PC-9 (cell line): ENCODE results near the gene SEL1L. TPM values are rescaled to one million over a fixed set of nuclear protein-coding genes. Genes with fewer than 3 reads are reported as not detected.

ENCODE experiments used
- BruUV-seq: library from RNA; stranded (reverse); fragments of 400-500 nt; replicated peaks from 2 replicates; lab custom pipeline; 2021; lab: Mats Ljungman, UMichigan
- CTCF ChIA-PET: fragments of 300-600 bp; sonication (Branson Sonifier 250); formaldehyde crosslinking; loops from one replicate; lab custom pipeline; 2022; ENCODE audit warnings: antibody characterized with exemption; lab: Charles Lee
- POLR2A ChIA-PET: fragments of 300-600 bp; sonication (Branson Sonifier 250); formaldehyde crosslinking; loops from one replicate; lab custom pipeline; 2022; ENCODE audit warnings: antibody characterized with exemption; ENCODE audit not compliant: unreplicated experiment; lab: Charles Lee
- DNase-seq, 2 experiments: peaks; one replicate each; pipeline versions ENCODE4 v3.0.0 to v3.0.0-alpha.2; 2015 to 2022; ENCODE audit warnings: mixed read lengths in 1 of 2
- H2AFZ ChIP-seq: fragments of 200-600 bp; sonication (generic); 2 replicates; pipeline ENCODE4 v1.8.1; 2017; ENCODE audit warnings: antibody characterized with exemption
- H3F3A ChIP-seq: fragments of 200-600 bp; sonication (generic); 2 replicates; pipeline ENCODE4 v1.8.1; 2017; ENCODE audit warnings: antibody characterized with exemption, mild to moderate bottlenecking, low read depth; ENCODE audit not compliant: insufficient read depth
- H3K27ac ChIP-seq: fragments of 200-600 bp; sonication (generic); 2 replicates; pipeline ENCODE4 v1.6.1; 2016; ENCODE audit warnings: mixed run types
- H3K27me3 ChIP-seq: fragments of 200-600 bp; sonication (generic); 2 replicates; pipeline ENCODE4 v1.6.1; 2016; ENCODE audit warnings: low read depth, mixed run types; ENCODE audit not compliant: insufficient read depth
- H3K36me3 ChIP-seq: fragments of 200-600 bp; sonication (generic); 2 replicates; pipeline ENCODE4 v1.6.1; 2016; ENCODE audit warnings: low read depth, mixed run types
- H3K4me1 ChIP-seq: fragments of 200-600 bp; sonication (generic); replicated peaks from 2 replicates; pipeline ENCODE4 v1.6.1; 2016; ENCODE audit warnings: mixed run types; ENCODE audit not compliant: insufficient read depth
- H3K4me2 ChIP-seq: fragments of 200-600 bp; sonication (generic); 2 replicates; pipeline ENCODE4 v1.6.1; 2017; ENCODE audit warnings: mixed run types
- H3K4me3 ChIP-seq: fragments of 200-600 bp; sonication (generic); 2 replicates; pipeline ENCODE4 v1.6.1; 2016; ENCODE audit warnings: mixed run types
- H3K79me2 ChIP-seq: fragments of 200-600 bp; sonication (generic); 2 replicates; pipeline ENCODE4 v1.6.1; 2017; ENCODE audit warnings: low read depth, mixed run types
- H3K9me2 ChIP-seq: fragments of 200-600 bp; sonication (generic); 2 replicates; pipeline ENCODE4 v1.8.1; 2017; ENCODE audit warnings: mild to moderate bottlenecking; ENCODE audit not compliant: insufficient read depth
- H3K9me3 ChIP-seq: fragments of 200-600 bp; sonication (generic); 2 replicates; pipeline ENCODE4 v1.8.1; 2016; ENCODE audit warnings: low read depth; ENCODE audit not compliant: insufficient read depth
- H4K20me1 ChIP-seq: fragments of 200-600 bp; sonication (generic); 2 replicates; pipeline ENCODE4 v1.8.1; 2017; ENCODE audit not compliant: insufficient read depth
- EZH2 ChIP-seq: fragments of 200-600 bp; sonication (generic); IDR thresholded peaks from 2 replicates; pipeline ENCODE4 v1.8.0; 2017; ENCODE audit warnings: antibody characterized with exemption, low read depth
- intact Hi-C: fragments of 100-400 bp; cut with micrococcal nuclease; formaldehyde crosslinking; loops from one replicate; pipeline ENCODE4 v1.10.0; 2022; ENCODE audit not compliant: unreplicated experiment
- total RNA-seq: library from RNA; stranded (reverse); gene quantifications from 2 replicates; pipeline ENCODE4 v1.2.3, GENCODE V29; 2021
- TF ChIP-seq, protein P1 (sequence below): fragments of 200-600 bp; sonication (generic); conservative IDR thresholded peaks from 2 replicates; pipeline ENCODE4 v1.6.1; 2017; ENCODE audit warnings: mixed run types, antibody characterized with exemption, mild to moderate bottlenecking, moderate library complexity

SEL1L gene
- total RNA-seq, 1 experiment from 2014 or later, result 14.6 TPM

DNA sequence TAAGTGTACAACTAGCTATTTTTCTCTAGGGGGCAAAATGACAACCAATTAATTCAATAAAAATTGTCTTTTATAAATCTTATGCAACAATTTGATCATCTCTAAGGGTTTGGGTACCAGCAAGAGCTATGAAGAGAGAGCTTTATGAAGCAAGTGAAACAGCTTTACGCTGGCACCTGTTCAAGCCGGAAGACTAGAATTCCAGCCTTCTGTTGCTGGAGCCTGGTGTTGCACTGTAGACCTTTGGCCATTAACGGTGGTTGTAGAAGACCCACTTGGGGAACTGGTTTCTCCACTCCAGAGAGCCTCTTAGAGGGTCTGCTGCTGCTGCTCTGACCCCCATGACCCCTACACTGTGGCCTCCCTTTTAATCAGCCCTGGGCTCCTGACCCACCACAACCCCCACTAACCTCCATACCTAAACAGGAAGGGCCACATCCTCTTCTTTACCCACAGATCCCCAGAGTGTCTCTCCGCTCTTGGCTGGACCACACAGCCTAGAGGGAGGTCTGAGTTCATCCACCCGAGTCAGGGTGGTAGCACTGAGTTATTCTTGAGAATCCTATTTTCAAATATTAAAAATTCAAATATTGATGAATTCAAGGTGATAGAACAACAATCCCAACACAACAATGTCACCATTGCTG lies 79.0 kb downstream of the SEL1L start:
- Histone ChIP-seq H3K4me2 (no peak overlapping the region), H3K79me2 (no peaks in the 10 kb centered on the region), H3K27me3 (no peaks in the 10 kb centered on the region), H3K9me3 (no peaks in the 10 kb centered on the region), H3K4me1 (no peaks in the 10 kb centered on the region), H4K20me1 (no peaks in the 10 kb centered on the region), H3K4me3 (no peak overlapping the region), H3K27ac (no peak overlapping the region), H3K9me2 (no peaks in the 10 kb centered on the region), H3F3A (no peaks in the 10 kb centered on the region), H3K36me3 (no peaks in the 10 kb centered on the region), H2AFZ (no peak overlapping the region)
- DNase-seq, result no peak
- intact Hi-C loops, result no loop called here
- no TSS peak for BruUV-seq
- TF ChIP-seq EZH2, result no peak
- TF ChIP-seq, protein P1, sequence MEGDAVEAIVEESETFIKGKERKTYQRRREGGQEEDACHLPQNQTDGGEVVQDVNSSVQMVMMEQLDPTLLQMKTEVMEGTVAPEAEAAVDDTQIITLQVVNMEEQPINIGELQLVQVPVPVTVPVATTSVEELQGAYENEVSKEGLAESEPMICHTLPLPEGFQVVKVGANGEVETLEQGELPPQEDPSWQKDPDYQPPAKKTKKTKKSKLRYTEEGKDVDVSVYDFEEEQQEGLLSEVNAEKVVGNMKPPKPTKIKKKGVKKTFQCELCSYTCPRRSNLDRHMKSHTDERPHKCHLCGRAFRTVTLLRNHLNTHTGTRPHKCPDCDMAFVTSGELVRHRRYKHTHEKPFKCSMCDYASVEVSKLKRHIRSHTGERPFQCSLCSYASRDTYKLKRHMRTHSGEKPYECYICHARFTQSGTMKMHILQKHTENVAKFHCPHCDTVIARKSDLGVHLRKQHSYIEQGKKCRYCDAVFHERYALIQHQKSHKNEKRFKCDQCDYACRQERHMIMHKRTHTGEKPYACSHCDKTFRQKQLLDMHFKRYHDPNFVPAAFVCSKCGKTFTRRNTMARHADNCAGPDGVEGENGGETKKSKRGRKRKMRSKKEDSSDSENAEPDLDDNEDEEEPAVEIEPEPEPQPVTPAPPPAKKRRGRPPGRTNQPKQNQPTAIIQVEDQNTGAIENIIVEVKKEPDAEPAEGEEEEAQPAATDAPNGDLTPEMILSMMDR, result no peak
- CTCF ChIA-PET, result interaction anchor here (0.7 kb wide), 1 partner anchor 84 kb away, joined by 4 read pairs; no protein-coding TSS in a partner anchor
- POLR2A ChIA-PET, result no interaction called here

DNA sequence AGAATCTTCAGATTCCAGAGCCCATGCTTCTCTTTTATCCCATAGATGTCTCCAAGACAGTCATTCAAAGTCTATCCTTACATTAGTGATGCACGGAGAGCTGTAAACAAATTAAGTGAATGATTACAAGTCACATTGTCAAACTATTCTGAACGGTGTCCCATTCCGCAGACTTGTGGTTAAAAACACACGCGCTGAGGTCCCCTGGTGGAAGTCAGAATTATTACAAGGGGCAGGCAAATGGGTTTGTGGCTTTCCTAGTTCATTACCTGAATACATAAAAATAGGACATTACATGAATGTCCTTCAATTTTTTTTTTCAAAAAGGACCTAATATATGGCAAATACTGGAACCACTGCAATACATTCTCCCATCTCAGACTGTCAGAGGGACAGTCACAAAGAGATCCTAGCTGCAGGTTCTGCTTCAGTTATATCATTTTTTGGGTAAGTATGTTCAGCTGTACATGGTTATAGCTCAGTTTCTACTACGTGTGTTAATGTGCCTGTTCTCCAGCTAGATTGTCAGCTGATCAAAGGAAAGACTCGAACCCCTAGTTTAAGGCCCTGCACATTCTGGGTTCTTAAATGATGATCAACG lies 80.4 kb downstream of the SEL1L start:
- H4K20me1 ChIP-seq, result no peaks in the 10 kb centered on the region
- no peaks in the 10 kb centered on the region for H3K9me3 ChIP-seq
- no peaks in the 10 kb centered on the region for H3K4me1 ChIP-seq
- H3K79me2 ChIP-seq, result no peaks in the 10 kb centered on the region
- H3K36me3 ChIP-seq, result no peaks in the 10 kb centered on the region
- no peak overlapping the region for H3K27ac ChIP-seq
- TF ChIP-seq EZH2, result no peak
- TF ChIP-seq, protein P1, result peak; percentile 85
- H2AFZ ChIP-seq, result no peak overlapping the region; the same call in 1 of the 2 replicates
- intact Hi-C loops, result loop anchor here (1.0 kb wide), 1 partner anchor 184 kb away; no protein-coding TSS in a partner anchor
- H3K9me2 ChIP-seq, result no peaks in the 10 kb centered on the region
- BruUV-seq, result no TSS peak
- H3K27me3 ChIP-seq, result no peaks in the 10 kb centered on the region
- H3K4me2 ChIP-seq, result peak overlapping the region; percentile 34; the same call in 1 of the 2 replicates
- CTCF ChIA-PET, result interaction anchor here (1.0 to 1.4 kb wide), 2 partner anchors 183 to 184 kb away, joined by 3 to 5 read pairs; no protein-coding TSS in a partner anchor
- no peaks in the 10 kb centered on the region for H3F3A ChIP-seq
- no peak overlapping the region for H3K4me3 ChIP-seq
- POLR2A ChIA-PET, result no interaction called here
- DNase-seq, result peak in 1 of 2 experiments; percentile 25

DNA sequence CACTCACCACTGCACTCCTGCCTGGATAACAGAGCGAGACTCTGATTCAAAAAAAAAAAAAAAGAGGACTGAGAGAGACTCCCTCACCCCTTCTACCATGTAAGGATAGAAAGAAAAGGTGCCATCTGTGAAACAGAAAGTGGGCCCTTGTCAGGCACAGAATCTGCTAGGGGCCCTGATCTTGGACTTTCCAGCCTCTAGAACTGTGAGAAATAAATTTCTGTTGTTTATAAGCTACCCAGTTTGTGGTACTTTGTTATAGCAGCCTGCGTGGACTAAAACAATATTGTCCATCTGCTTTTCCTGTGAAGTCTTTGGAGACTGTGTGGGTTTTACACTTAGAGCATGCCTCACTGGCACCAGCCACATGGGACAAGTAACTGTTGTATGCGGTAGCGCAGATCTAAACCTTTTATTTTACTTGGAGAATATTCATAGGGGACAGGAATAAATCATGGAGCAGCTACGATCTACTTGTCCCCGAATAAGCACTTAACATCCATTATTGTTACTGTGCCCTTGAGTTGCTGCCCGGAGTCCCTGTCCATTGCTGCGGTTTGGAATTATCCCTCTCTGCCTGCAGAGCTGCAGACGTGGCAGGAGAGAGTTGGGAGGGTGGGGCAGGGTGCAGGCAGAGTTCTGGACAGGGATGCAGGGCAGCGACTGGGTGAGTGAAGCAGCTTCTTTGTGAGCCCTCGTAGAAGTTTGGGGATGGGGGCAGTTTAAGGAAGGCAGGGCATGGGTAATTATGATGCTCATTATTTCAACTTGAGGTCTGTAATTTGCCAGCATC lies 81.1 kb downstream of the SEL1L start:
- no peak overlapping the region; the same call in 1 of the 2 replicates for H2AFZ ChIP-seq
- H3K79me2 ChIP-seq, result no peaks in the 10 kb centered on the region
- no peaks in the 10 kb centered on the region for H3K4me1 ChIP-seq
- H3K9me3 ChIP-seq, result no peaks in the 10 kb centered on the region
- H4K20me1 ChIP-seq, result no peaks in the 10 kb centered on the region
- peak overlapping the region; percentile 34; the same call in 1 of the 2 replicates for H3K4me2 ChIP-seq
- H3K36me3 ChIP-seq, result no peaks in the 10 kb centered on the region
- no peaks in the 10 kb centered on the region for H3K9me2 ChIP-seq
- no peak for TF ChIP-seq EZH2
- POLR2A ChIA-PET, result no interaction called here
- no TSS peak for BruUV-seq
- no peak overlapping the region for H3K4me3 ChIP-seq
- CTCF ChIA-PET, result interaction anchor here (0.7 to 1.4 kb wide), 2 partner anchors 183 to 188 kb away, joined by 5 to 9 read pairs; no protein-coding TSS in a partner anchor
- H3F3A ChIP-seq, result no peaks in the 10 kb centered on the region
- H3K27ac ChIP-seq, result no peak overlapping the region
- intact Hi-C loops, result loop anchor here (1.0 kb wide), 1 partner anchor 183 kb away; no protein-coding TSS in a partner anchor
- H3K27me3 ChIP-seq, result no peaks in the 10 kb centered on the region
- no peak for DNase-seq
